Osteocyte (in vitro differentiated cells): Measurements from ENCODE around the gene ALDH9A1. TPM values are rescaled to one million over a fixed set of nuclear protein-coding genes. Genes with fewer than 3 reads are reported as not detected.

Experiments
- DNase-seq: peaks from one replicate; pipeline ENCODE4 v3.0.0; 2021; ENCODE audit warnings: mixed read lengths; ENCODE audit not compliant: unreplicated experiment; ENCODE audit errors: extremely low spot score
- H3K27ac Mint-ChIP-seq: one replicate; pipeline ENCODE4 v1.8.0; 2021; ENCODE audit warnings: mild to moderate bottlenecking, mixed read lengths; ENCODE audit not compliant: unreplicated experiment
- H3K27me3 Mint-ChIP-seq: one replicate; pipeline ENCODE4 v1.8.0; 2021; ENCODE audit warnings: mixed read lengths; ENCODE audit not compliant: unreplicated experiment
- H3K36me3 Mint-ChIP-seq: one replicate; pipeline ENCODE4 v1.8.0; 2021; ENCODE audit warnings: mixed read lengths; ENCODE audit not compliant: unreplicated experiment
- H3K4me1 Mint-ChIP-seq: one replicate; pipeline ENCODE4 v1.8.0; 2021; ENCODE audit warnings: mixed read lengths; ENCODE audit not compliant: unreplicated experiment
- H3K4me3 Mint-ChIP-seq: one replicate; pipeline ENCODE4 v1.8.0; 2021; ENCODE audit warnings: mild to moderate bottlenecking, moderate library complexity, mixed read lengths; ENCODE audit not compliant: unreplicated experiment
- H3K9me3 Mint-ChIP-seq: one replicate; pipeline ENCODE4 v1.8.0; 2021; ENCODE audit warnings: mixed read lengths; ENCODE audit not compliant: unreplicated experiment
- CTCF ChIP-seq: fragments of 200-600 bp; sonication (generic); IDR thresholded peaks from 2 replicates; pipeline ENCODE4 v1.5.0; 2021; ENCODE audit warnings: antibody characterized with exemption, mild to moderate bottlenecking, moderate library complexity
- total RNA-seq: library from RNA; stranded (reverse); gene quantifications from 2 replicates; pipeline ENCODE4 v1.2.1, GENCODE V29; 2021

Gene ALDH9A1
- total RNA-seq, 1 donor from 2014 or later = 37.1 TPM

GRCh38 chr1:165616987-165617546 is 81.3 kb downstream of the ALDH9A1 start:
- Mint-ChIP-seq H3K4me3 (no peak overlapping the region), H3K9me3 (no peaks in the 10 kb centered on the region), H3K36me3 (no peaks in the 10 kb centered on the region), H3K4me1 (no peaks in the 10 kb centered on the region), H3K27me3 (peaks cover 61% of the 10 kb centered on the region), H3K27ac (no peak overlapping the region)
- DNase-seq = no peak
- TF ChIP-seq CTCF = no peak

GRCh38 chr1:165616054-165616612 is 82.2 kb downstream of the ALDH9A1 start:
- no peaks in the 10 kb centered on the region for H3K4me1 Mint-ChIP-seq
- H3K4me3 Mint-ChIP-seq = no peak overlapping the region
- peaks cover 60% of the 10 kb centered on the region for H3K27me3 Mint-ChIP-seq
- no peak overlapping the region for H3K27ac Mint-ChIP-seq
- H3K36me3 Mint-ChIP-seq = no peaks in the 10 kb centered on the region
- no peaks in the 10 kb centered on the region for H3K9me3 Mint-ChIP-seq
- no peak for TF ChIP-seq CTCF
- DNase-seq = no peak

Other genes starting within 250 kb of the ALDH9A1 start
- not detected in 2 replicates for gene LRRC52, start 154.6 kb downstream of the ALDH9A1 start, total RNA-seq
- 130 and 139 TPM in 2 replicates for gene MGST3, start 67.3 kb downstream of the ALDH9A1 start, total RNA-seq
- 101 and 103 TPM in 2 replicates for gene TMCO1, start 70.3 kb upstream of the ALDH9A1 start, total RNA-seq
- gene UCK2, start 129.1 kb upstream of the ALDH9A1 start, total RNA-seq = 49.8 and 50.1 TPM in 2 replicates